ENCODE results near the gene LRRC70.

DNA sequence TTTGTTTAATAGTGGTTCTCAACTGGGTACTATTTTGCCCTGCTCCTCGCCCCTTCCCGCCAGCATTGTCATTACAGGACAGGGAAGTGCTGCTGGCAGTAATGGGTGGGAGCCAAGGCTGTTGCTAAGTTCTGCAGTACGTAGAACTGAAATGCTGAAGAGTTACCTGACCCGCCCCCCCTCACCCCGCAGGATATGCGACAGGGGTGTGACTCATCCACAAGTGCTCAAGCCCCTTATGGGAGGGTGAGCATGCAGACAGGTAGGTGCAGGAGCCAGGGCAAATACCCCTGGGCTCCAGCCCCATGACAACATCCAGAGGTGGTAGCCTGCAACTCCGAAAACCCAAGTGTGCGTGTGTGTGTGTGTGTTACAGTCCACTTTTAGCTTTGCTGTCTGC lies 35.7 kb downstream of the LRRC70 start:
- no peak for TF ChIP-seq CTCF (IDR thresholded peaks at IDR 0.05)
- TF ChIP-seq POLR2A (IDR thresholded peaks at IDR 0.05), result no peak
